A549 (cell line): ENCODE data around the gene MIA3. TPM values are rescaled to one million over a fixed set of nuclear protein-coding genes. Genes with fewer than 3 reads are reported as not detected.

Experiments
- ATAC-seq, 2 experiments: fragments of 200-7000 bp in 1 of 2; fragments of >200 bp in 1 of 2; cut with Nextera tagmentation in 1 of 2; cut with Tn5 transposase in 1 of 2; 3 replicates each; pipeline versions ENCODE4 v1.8.0 to v1.9.1; 2018 to 2020; ENCODE audit warnings: mild to moderate bottlenecking in 1 of 2, moderate library complexity in 1 of 2
- CTCF ChIA-PET: fragments of 300-600 bp; sonication (Branson Sonifier 250); formaldehyde crosslinking; extraction: SDS; loops from one replicate; lab custom pipeline; 2021; ENCODE audit warnings: antibody characterized with exemption, inconsistent platforms; lab: Yijun Ruan, JAX
- POLR2A ChIA-PET: fragments of 350-600 bp; formaldehyde crosslinking; extraction: SDS; loops from one replicate; lab custom pipeline; 2021; ENCODE audit warnings: antibody characterized with exemption, inconsistent platforms; lab: Yijun Ruan, JAX
- DNase-seq, 2 experiments: peaks; one replicate each; pipeline versions ENCODE4 v3.0.0 to v3.0.0-alpha.2; 2011 to 2016; ENCODE audit warnings: low read depth in 1 of 2, low spot score in 1 of 2
- FAIRE-seq: peaks from 2 replicates; lab custom pipeline; 2011; peaks lifted over from hg19 to GRCh38; lab: Jason Lieb, UNC
- H3K27ac ChIP-seq, 2 experiments: fragments of >200 bp; sonication (Bioruptor Twin); formaldehyde crosslinking; 3 replicates each; pipeline ENCODE4 v1.5.1; 2016 to 2017
- H3K4me1 ChIP-seq: fragments of >200 bp; sonication (Bioruptor Twin); formaldehyde crosslinking; 3 replicates; pipeline ENCODE4 v1.6.1; 2016
- H3K4me2 ChIP-seq: fragments of >200 bp; sonication (Bioruptor Twin); formaldehyde crosslinking; 3 replicates; pipeline ENCODE4 v1.6.1; 2016
- H3K4me3 ChIP-seq: fragments of >200 bp; sonication (Bioruptor Twin); formaldehyde crosslinking; 3 replicates; pipeline ENCODE4 v1.5.1; 2016
- H3K9me3 ChIP-seq: fragments of >200 bp; sonication (Bioruptor Twin); formaldehyde crosslinking; 3 replicates; pipeline ENCODE4 v1.6.1; 2016
- ATOH8 ChIP-seq: fragments of 250-450 bp; sonication (Bioruptor Pico); IDR thresholded peaks from 2 replicates; pipeline ENCODE4 v1.5.0; 2020; ENCODE audit warnings: low read depth, mild to moderate bottlenecking, moderate library complexity
- BHLHE40 ChIP-seq: IDR thresholded peaks from 2 replicates; pipeline ENCODE4 v1.6.1; 2012; ENCODE audit warnings: low read depth, low read length, inconsistent platforms
- CHD4 ChIP-seq: fragments of 200-600 bp; sonication (generic); IDR thresholded peaks from 2 replicates; pipeline ENCODE4 v1.6.1; 2016; ENCODE audit warnings: antibody characterized with exemption, mild to moderate bottlenecking, borderline replicate concordance
- E2F6 ChIP-seq: IDR thresholded peaks from 2 replicates; pipeline ENCODE4 v1.6.1; 2012; ENCODE audit warnings: low read depth, borderline replicate concordance
- ELK1 ChIP-seq: fragments of 150-350 bp; IDR thresholded peaks from 2 replicates; pipeline ENCODE4 v1.6.1; 2014; ENCODE audit warnings: low read depth, mild to moderate bottlenecking, low read length
- FOSL2 ChIP-seq, 2 experiments: fragments of 450-650 bp in 1 of 2; fragments of >200 bp in 1 of 2; sonication (Bioruptor Twin) in 1 of 2; formaldehyde crosslinking; IDR thresholded peaks; 2 replicates each; pipeline versions ENCODE4 v1.5.0 to v1.6.1; 2016 to 2020; ENCODE audit warnings: mild to moderate bottlenecking in 1 of 2, moderate library complexity in 1 of 2
- FOXS1 ChIP-seq: fragments of 250-450 bp; sonication (Bioruptor Pico); IDR thresholded peaks from 2 replicates; pipeline ENCODE4 v1.5.0; 2020; ENCODE audit warnings: mild to moderate bottlenecking, moderate library complexity
- HMGXB4 ChIP-seq: fragments of 250-450 bp; sonication (Bioruptor Pico); IDR thresholded peaks from 2 replicates; pipeline ENCODE4 v1.5.0; 2021; ENCODE audit warnings: mild to moderate bottlenecking, moderate library complexity, borderline replicate concordance
- JUNB ChIP-seq: fragments of >200 bp; sonication (Bioruptor Twin); formaldehyde crosslinking; IDR thresholded peaks from 2 replicates; pipeline ENCODE4 v1.6.1; 2016
- KDM5A ChIP-seq: fragments of 200-600 bp; sonication (generic); IDR thresholded peaks from 2 replicates; pipeline ENCODE4 v1.6.1; 2016; ENCODE audit warnings: antibody characterized with exemption, mild to moderate bottlenecking
- MAFK ChIP-seq: fragments of 450-650 bp; IDR thresholded peaks from 2 replicates; pipeline ENCODE4 v1.6.1; 2014; ENCODE audit not compliant: partially characterized antibody
- MAZ ChIP-seq: fragments of 150-350 bp; IDR thresholded peaks from 2 replicates; pipeline ENCODE4 v1.6.1; 2014; ENCODE audit warnings: antibody characterized with exemption, low read depth, low read length, borderline replicate concordance
- NFE2L2 ChIP-seq: fragments of 150-350 bp; conservative IDR thresholded peaks from 2 replicates; pipeline ENCODE4 v1.6.1; 2014; ENCODE audit warnings: low read length
- NPAS2 ChIP-seq: fragments of 250-450 bp; sonication (Bioruptor Pico); IDR thresholded peaks from 2 replicates; pipeline ENCODE4 v1.8.0; 2022; ENCODE audit warnings: mild to moderate bottlenecking, moderate library complexity, borderline replicate concordance
- PHF8 ChIP-seq: fragments of 200-600 bp; sonication (generic); IDR thresholded peaks from 2 replicates; pipeline ENCODE4 v1.6.1; 2016; ENCODE audit warnings: low read depth, mild to moderate bottlenecking, antibody characterized with exemption, moderate library complexity, borderline replicate concordance
- POLR2A ChIP-seq: IDR thresholded peaks from 2 replicates; pipeline ENCODE4 v1.6.1; 2012; ENCODE audit warnings: mild to moderate bottlenecking, low read length
- RAD21 ChIP-seq, 2 experiments: fragments of >200 bp in 1 of 2; sonication (Bioruptor Twin) in 1 of 2; formaldehyde crosslinking in 1 of 2; IDR thresholded peaks in 1 of 2; conservative IDR thresholded peaks in 1 of 2; 2 replicates in 1 of 2; 3 replicates in 1 of 2; pipeline ENCODE4 v1.6.1; 2012 to 2018; ENCODE audit warnings: inconsistent platforms in 1 of 2
- RFX5 ChIP-seq: fragments of 450-650 bp; IDR thresholded peaks from 2 replicates; pipeline ENCODE4 v1.7.1; 2014; ENCODE audit warnings: antibody characterized with exemption, mild to moderate bottlenecking, moderate library complexity
- SREBF2 ChIP-seq: fragments of 450-650 bp; IDR thresholded peaks from 2 replicates; pipeline ENCODE4 v1.6.1; 2014; ENCODE audit warnings: mild to moderate bottlenecking, moderate library complexity
- TP53 ChIP-seq: fragments of 250-450 bp; sonication (Bioruptor Pico); IDR thresholded peaks from 2 replicates; pipeline ENCODE4 v1.5.0; 2021; ENCODE audit warnings: mild to moderate bottlenecking, moderate library complexity
- ZFP36 ChIP-seq: fragments of 450-650 bp; IDR thresholded peaks from 2 replicates; pipeline ENCODE4 v1.6.1; 2014; ENCODE audit warnings: borderline replicate concordance; ENCODE audit not compliant: partially characterized antibody
- WGBS: methylation state at CpG from one replicate; pipeline ENCODE4 v1.1.6; 2017; ENCODE audit errors: missing lambda C conversion rate; 5-methylcytosine and 5-hydroxymethylcytosine counted together
- polyA plus RNA-seq, 4 experiments: library from polyadenylated mRNA; depleted of rRNA in 3 of 4; stranded (reverse); fragments of >200 nt; fragmentation: RNase III in 1 of 4; extraction: RNeasy Plus Mini Kit Qiagen cat#74134 plus additional on column Dnase treatment in 1 of 4; gene quantifications; 2 replicates in 3 of 4; 3 replicates in 1 of 4; pipeline ENCODE4 v1.2.3, GENCODE V29; 2011 to 2017

MIA3 gene
- polyA plus RNA-seq, 2 of the 4 experiments (the other 2 are of a cell fraction) = 17.2 to 39.2 TPM

- TF ChIP-seq MAZ = no peak
- no peak for TF ChIP-seq PHF8
Observed at GRCh38 chr1:222594789-222595188, 23.1 kb upstream of the MIA3 start (continued).

- no peak for DNase-seq
- peaks cover 8% of the 10 kb centered on the region; the same call in 2 of the 3 replicates for H3K4me1 ChIP-seq
- no peak overlapping the region for H3K4me2 ChIP-seq
- no peak overlapping the region for H3K27ac ChIP-seq
- WGBS = 45% methylated on average over 4 of the region's 4 CpGs
- TF ChIP-seq MAFK = peak; percentile 44
- TF ChIP-seq JUNB = no peak
- peaks cover 9% of the 10 kb centered on the region; the same call in 1 of the 3 replicates for H3K9me3 ChIP-seq
- no peak for ATAC-seq
- no peak for FAIRE-seq
- H3K4me3 ChIP-seq = no peak overlapping the region
- CTCF ChIA-PET = no interaction called here
- POLR2A ChIA-PET = no interaction called here
Observed at GRCh38 chr1:222596696-222597095, 21.2 kb upstream of the MIA3 start.

GRCh38 chr1:222600281-222600680 is 17.6 kb upstream of the MIA3 start:
- 3% methylated on average over 1 of the region's 1 CpG for WGBS
- FAIRE-seq (no peak), ATAC-seq (peak in 1 of 2 experiments; percentile 46; a peak in 1 of 6 replicates), DNase-seq (peak in 1 of 2 experiments; percentile 12)
- no peak overlapping the region for H3K27ac ChIP-seq
- H3K4me1 ChIP-seq = peaks cover 8% of the 10 kb centered on the region; the same call in 2 of the 3 replicates
- POLR2A ChIA-PET = no interaction called here
- TF ChIP-seq BHLHE40 = no peak
- no peak for TF ChIP-seq NPAS2 (CRISPR knock-in tag)
- no peak for TF ChIP-seq ELK1
- no peak for TF ChIP-seq FOSL2 (IDR thresholded peaks at IDR 0.05)
- TF ChIP-seq FOSL2 (CRISPR knock-in tag; IDR thresholded peaks at IDR 0.05) = peak; percentile 42
- TF ChIP-seq POLR2A = no peak
- TF ChIP-seq MAFK = peak; percentile 10
- TF ChIP-seq CHD4 = no peak
- TF ChIP-seq SREBF2 = no peak
- TF ChIP-seq NFE2L2 = peak; percentile 57
- no peak for TF ChIP-seq RAD21 (conservative IDR thresholded peaks at IDR 0.05 in 1 of 2, IDR thresholded peaks at IDR 0.05 in 1 of 2)
- TF ChIP-seq KDM5A = no peak
- TF ChIP-seq E2F6 = no peak
- CTCF ChIA-PET = interaction anchor here (1.0 kb wide), 1 partner anchor 11 kb away, joined by 4 read pairs; the partner anchor contains the start of gene TAF1A
- H3K9me3 ChIP-seq = 0 out of 3 replicates have a peak, but pooled peaks cover 2% of the 10 kb centered on the region
- peak overlapping the region; percentile 18; the same call in 1 of the 3 replicates for H3K4me2 ChIP-seq
- no peak overlapping the region for H3K4me3 ChIP-seq

- no peak overlapping the region for H3K4me2 ChIP-seq
- DNase-seq (no peak), FAIRE-seq (no peak), ATAC-seq (no peak)
- H3K27ac ChIP-seq = no peak overlapping the region
- TF ChIP-seq HMGXB4 (CRISPR knock-in tag) (no peak), E2F6 (no peak), MAZ (no peak), RFX5 (no peak), ZFP36 (no peak), ATOH8 (no peak), TP53 (CRISPR knock-in tag) (no peak), FOXS1 (CRISPR knock-in tag) (no peak), KDM5A (no peak)
- no peaks in the 10 kb centered on the region for H3K9me3 ChIP-seq
- no peak overlapping the region for H3K4me3 ChIP-seq
- ChIA-PET POLR2A (no interaction called here), CTCF (no interaction called here)
- peaks cover 8% of the 10 kb centered on the region; the same call in 2 of the 3 replicates for H3K4me1 ChIP-seq
- 65% methylated on average over 3 of the region's 3 CpGs for WGBS
Observed at GRCh38 chr1:222601257-222601656, 16.6 kb upstream of the MIA3 start.
